ENCODE measurements around the gene MALRD1.

- TF ChIP-seq CTCF (conservative IDR thresholded peaks at IDR 0.05 in 1 of 2, IDR thresholded peaks at IDR 0.05 in 1 of 2; ENCODE audit: extremely low read depth in 1 of 2, insufficient read depth in 1 of 2, low read depth in 1 of 2, low read length in 2 of 2) (no peak), EZH2 (IDR thresholded peaks at IDR 0.05; ENCODE audit: borderline replicate concordance, low read length) (no peak)
Measured at GRCh38 chr10:19702215-19702614, 653.6 kb downstream of the MALRD1 start.
